HG03575 (cell line): ENCODE measurements around the gene DNAH1.
"Not testable (repeated sequence)": the region's sequence is repeated elsewhere in the genome, so short reads cannot be mapped to it uniquely, and the experiment has no call there.

ENCODE experiments used
- ATAC-seq: cut with Tn5 transposase; IDR thresholded peaks from one replicate; pipeline ENCODE4 v1.9.1; 2021; ENCODE audit not compliant: unreplicated experiment, insufficient number of reproducible peaks, low FRiP score; ENCODE audit errors: extremely low read depth

Gene DNAH1

GRCh38 chr3:52315977-52316764 lies at the start of gene DNAH1:
DNAH1 (plus strand) TSS chr3:52316319; CDS start chr3:52322443, 6,124 bp downstream.
- no peak for ATAC-seq

DNA sequence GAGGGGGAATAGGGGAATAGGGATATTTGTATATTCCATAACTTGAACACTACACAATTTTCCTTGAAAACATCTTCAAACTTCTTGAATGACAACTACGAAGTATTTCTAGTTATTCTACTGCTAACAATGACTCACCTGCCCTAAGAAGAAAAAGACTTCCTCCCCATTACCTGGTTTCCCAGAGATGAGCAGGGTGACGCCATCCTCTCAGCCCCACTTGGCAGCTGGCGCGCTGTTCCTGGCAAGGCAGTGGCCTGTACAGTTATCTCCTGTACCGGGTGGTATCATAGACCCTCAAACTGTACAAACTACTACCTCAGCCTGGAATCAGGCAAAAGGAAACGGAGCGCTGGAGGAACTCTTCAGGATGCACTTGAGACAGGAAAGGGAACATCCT lies 48.1 kb upstream of the DNAH1 start:
- ATAC-seq: no peak

DNA sequence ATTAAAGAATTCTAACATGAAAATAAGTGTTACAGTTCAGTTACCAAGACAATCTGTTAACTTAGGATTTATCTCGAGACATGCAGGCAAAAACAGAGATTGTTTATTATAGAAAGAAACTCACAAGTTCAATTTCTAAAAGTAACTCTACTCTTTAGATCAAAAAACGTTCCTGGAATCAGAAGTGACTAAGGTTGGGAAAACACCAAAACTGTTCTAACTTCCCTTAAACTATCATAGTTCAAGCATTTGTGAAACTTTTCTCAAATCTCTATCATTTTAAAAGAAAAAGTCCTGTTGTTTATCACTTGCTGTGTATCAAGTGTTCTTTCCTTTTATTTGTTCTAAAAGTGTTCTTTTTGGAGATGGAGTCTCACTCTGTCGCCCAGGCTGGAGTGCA lies 46.3 kb upstream of the DNAH1 start:
- no peak for ATAC-seq

DNA sequence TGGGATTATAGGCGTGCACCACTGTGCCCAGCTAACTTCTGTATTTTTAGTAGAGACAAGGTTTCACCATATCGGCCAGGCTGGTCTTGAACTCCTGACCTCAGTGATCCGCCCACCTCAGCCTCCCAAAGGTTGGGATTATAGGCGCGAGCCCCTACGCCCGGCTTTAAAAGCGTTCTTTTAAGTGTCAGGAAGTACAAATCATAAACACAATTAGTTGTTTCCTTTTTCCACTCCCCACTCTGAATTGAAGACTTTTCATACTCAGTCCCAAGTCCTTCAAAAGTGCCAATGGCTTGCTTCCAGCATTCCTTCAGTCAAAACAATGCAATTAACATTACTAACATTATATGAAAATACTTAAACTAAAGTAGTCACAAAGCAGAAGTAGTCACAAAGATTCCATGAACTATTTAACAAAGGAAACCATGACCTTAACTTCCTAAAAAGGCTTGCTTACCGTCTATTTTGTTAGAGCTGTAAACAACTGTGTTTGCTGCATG lies 45.8 kb upstream of the DNAH1 start:
- no peak for ATAC-seq

DNA sequence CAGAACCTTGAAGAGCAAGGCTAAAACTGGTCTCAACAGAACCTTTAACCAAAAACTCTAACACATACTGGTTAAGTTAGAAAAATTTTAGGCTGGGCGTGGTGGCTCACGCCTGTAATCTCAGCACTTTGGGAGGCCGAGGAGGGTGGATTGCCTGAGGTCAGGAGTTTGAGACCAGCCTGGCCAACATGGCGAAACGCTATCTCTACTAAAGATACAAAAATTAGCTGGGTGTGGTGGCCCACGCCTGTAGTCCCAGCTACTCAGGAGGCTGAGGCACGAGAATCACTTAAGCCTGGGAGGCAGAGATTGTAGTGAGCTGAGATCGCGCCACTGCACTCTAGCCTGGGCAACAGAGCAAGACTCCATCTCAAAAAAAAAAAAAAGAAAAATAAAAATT lies 43.9 kb upstream of the DNAH1 start:
- ATAC-seq: not testable (repeated sequence)

DNA sequence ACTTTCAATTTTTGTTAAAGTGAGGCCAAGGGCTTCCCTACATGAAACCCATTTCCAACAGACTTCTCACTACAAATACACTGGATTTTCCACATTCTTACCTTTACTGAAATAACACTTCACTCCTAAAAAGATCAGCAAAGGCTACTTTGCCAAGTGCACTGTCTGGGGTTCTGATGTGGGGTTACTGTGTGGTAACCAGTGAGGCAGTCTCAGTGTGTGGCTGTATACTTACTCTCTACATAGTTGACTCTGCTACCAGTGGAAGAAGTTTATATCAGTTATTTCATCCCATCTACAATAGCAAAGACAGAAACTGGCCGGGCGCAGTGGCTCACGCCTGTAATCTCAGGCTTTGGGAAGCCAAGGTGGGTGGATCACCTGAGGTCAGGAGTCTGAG lies 43.3 kb upstream of the DNAH1 start:
- no peak for ATAC-seq

- not testable (repeated sequence) for ATAC-seq
Measured at GRCh38 chr3:52274781-52275180, 41.3 kb upstream of the DNAH1 start.

- ATAC-seq: no peak
Measured at GRCh38 chr3:52277071-52277964, 38.8 kb upstream of the DNAH1 start.

DNA sequence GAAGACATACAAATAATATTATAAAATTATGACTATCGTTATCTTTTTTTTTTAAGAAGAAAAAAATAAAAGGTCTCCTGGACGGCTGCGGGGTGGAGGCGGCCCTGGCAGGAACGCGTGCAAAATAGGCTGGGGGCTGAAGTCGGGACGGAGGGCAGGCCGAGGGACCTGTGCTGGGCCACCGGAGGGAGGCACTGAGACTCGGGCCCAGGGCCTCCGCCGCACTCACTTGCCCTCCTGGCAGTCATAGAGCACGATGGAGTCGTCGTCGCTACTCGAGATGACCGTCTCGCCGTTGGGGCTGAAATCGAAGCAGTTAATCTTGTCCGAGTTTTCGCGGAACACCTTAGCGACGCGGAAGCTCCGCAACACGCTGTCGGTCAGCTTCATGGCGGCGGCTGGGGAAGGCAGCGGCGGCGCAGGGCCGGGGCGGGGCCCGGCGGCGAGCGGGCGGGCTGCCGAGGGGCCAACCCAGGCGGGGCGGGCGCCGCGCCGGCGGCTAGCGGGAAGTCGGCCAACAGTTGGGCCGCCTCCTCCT lies 38.1 kb upstream of the DNAH1 start:
- peak; percentile 29 for ATAC-seq

DNA sequence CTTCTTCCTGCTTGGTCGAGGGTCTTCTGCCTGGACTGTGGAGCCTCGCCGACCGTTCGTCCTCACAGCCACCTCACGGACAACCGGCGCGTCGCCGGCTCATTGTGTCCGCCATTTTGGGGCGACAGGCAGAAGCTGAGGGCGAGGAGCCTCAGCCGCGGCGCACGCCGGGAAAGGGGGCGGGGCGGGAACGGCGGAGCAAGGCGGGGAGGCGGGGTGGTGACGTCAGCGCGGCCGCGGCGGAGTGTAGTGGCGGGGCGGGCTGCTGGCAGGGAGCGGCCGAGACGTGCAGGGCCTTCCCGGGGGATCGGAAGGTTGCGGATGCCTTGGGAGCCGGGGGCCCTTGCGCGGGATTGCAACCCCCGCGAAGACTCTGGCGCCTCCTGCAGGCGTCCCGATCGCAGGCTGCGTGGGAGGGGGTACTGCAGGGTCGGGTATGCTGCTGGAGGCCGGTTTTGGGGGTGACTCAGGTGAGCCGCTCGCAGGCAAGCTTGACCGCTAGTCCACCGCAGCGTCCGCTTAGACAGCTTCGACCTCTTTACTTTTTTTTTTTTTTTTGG lies 37.5 kb upstream of the DNAH1 start, which contains the start of gene WDR82:
Gene WDR82 (minus strand): TSS at position 140 of the 560 bp plus-strand sequence. CDS start 288 bp downstream, outside the sequence.
- ATAC-seq: peak; percentile 22

- ATAC-seq: no peak
Measured at GRCh38 chr3:52279596-52279995, 36.5 kb upstream of the DNAH1 start.

DNA sequence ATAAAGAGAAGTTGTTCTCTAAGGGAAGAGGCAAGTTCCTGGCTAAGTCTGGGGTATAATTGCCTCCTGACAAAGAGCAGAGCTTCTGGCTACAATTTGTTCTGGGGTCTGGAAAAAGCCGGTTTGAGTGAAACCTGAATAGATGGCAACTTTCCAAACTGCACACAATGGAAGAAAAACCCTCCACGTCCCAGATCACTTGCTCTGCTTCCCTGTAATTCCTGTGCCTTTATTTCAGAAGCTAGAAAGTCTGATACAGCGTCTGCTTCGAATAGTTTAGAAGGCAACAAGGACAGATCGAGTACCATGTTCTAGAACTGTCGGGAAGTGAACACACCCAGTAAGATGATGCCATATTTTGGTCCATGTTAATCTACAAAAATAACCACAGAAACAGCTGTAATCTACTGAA lies 36.1 kb upstream of the DNAH1 start:
- no peak for ATAC-seq

DNA sequence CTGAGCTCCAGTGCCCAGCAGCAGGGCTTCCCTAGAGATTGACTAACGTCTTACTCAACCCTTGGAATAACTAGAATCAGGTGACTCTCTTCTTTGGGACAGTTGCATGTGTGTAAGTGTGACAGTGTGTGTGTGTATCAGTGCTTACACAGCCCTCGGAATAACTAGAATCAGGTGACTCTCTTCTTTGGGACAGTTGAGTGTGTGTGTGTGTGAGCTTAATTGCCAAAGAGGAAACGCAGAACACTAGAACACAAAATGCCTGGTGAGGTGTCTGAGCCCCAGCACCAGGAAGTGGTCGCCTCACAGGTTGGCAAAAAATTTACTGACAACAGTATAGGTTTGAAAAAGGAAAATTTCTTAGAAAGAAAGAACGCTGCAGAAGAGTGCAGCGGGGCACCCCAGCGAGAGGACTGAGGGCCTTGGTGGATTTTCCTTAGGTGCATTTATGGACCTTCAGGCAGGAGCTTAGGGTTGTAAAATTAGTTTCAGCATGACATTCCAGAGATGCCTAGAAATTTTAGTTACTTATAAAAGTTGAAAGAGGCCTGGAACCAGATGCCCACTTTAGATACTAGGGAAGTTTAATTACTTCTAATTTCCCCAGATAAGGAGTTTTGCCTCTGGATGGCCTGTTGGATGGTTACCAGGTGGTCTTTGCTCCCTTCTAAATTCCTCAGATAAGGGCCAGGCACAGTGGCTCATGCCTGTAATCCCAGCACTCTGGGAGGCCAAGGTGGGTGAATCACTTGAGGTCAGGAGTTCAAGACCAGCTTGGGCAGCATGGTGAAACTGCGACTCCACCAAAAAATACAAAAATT lies 33.9 kb upstream of the DNAH1 start:
- ATAC-seq: no peak

DNA sequence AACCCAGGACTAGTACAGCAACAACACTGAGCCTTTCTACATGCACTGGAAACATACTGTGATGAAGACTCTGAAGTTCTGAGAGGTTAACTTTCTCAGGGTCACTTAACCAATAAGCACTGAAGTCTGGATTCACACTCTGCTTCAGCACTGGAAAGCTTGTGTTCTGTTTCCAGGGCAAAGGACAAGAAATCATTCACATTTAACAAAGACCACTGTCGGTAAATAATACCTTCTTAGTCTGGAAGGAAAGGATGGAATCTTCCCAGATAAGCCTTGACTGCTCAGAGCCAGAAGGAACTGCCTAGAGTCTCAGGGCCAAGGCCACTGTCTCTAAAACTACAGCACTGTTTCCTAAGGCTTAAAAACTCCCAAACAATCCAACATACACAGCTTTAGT lies 32.8 kb upstream of the DNAH1 start:
- ATAC-seq: no peak

- ATAC-seq: not testable (repeated sequence)
Measured at GRCh38 chr3:52284051-52284450, 32.1 kb upstream of the DNAH1 start.

- no peak for ATAC-seq
Measured at GRCh38 chr3:52286777-52287110, 29.4 kb upstream of the DNAH1 start.

- no peak for ATAC-seq
Measured at GRCh38 chr3:52288674-52289073, 27.4 kb upstream of the DNAH1 start.

DNA sequence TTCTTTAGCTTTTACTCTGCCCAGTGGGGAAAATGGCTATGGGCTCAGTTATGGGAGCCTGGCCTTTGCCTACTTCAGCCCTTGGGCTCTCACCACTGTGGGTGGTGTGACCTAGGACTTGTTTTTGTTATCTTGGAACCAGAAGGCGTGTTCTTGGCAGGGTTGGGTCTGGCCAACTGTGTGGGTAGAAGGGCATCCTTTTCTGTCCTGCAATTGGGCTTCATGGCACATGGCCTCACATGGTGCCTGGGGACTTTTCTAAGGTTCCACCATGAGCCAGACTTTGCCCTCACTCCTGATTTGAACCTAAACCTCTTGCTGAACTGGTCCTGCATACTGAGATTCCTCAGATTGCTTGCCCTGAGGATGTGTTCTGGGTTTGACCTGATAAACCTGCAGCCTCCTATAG lies 26.8 kb upstream of the DNAH1 start:
- no peak for ATAC-seq
